ENCODE measurements around the gene MACF1. TPM values are rescaled to one million over a fixed set of nuclear protein-coding genes. Genes with fewer than 3 reads are reported as not detected.

Gene MACF1
- total RNA-seq, 1 experiment from 2014 or later, result 190 TPM

GRCh38 chr1:39317111-39317510 is 112.6 kb downstream of the MACF1 start:
- Histone ChIP-seq H3K9me3 (ENCODE audit: control insufficient read depth, low read depth, low read length) (no peaks in the 10 kb centered on the region), H3K4me1 (ENCODE audit: insufficient read depth, low read length) (no peaks in the 10 kb centered on the region), H3K23ac (ENCODE audit: insufficient read length, low read depth, low read length) (no peak overlapping the region), H4K20me1 (ENCODE audit: control insufficient read depth, insufficient read depth, insufficient read length) (no peaks in the 10 kb centered on the region), H3K9ac (ENCODE audit: extremely low read depth, insufficient read length, low read length) (no peak overlapping the region), H4K91ac (ENCODE audit: insufficient read length, low read depth, low read length) (no peak overlapping the region), H3K18ac (ENCODE audit: insufficient read length, low read depth, low read length) (no peak overlapping the region), H3K23me2 (ENCODE audit: insufficient read length, low read depth, low read length, poor library complexity, severe bottlenecking) (no peaks in the 10 kb centered on the region), H2BK5ac (ENCODE audit: insufficient read length, low read length) (no peak overlapping the region), H3K56ac (ENCODE audit: insufficient read length, low read depth, low read length) (no peak overlapping the region), H3K27ac (ENCODE audit: insufficient read length, low read depth, low read length) (no peak overlapping the region), H2BK12ac (ENCODE audit: insufficient read length, low read depth, low read length) (no peak overlapping the region), H3K4me2 (ENCODE audit: insufficient read depth, insufficient read length, low read length) (no peak overlapping the region), H2BK120ac (ENCODE audit: low read depth, low read length, poor library complexity, severe bottlenecking) (no peak overlapping the region), H2AFZ (ENCODE audit: low read length) (no peak overlapping the region), H3K4ac (ENCODE audit: low read depth, low read length) (no peak overlapping the region), H2AK5ac (ENCODE audit: insufficient read length, low read length) (no peak overlapping the region), H2BK15ac (ENCODE audit: low read depth, low read length) (no peak overlapping the region), H3T11ph (ENCODE audit: low read length) (no peak overlapping the region), H3K79me1 (ENCODE audit: insufficient read depth, low read depth, low read length, poor library complexity, severe bottlenecking) (no peaks in the 10 kb centered on the region), H2BK20ac (ENCODE audit: low read depth, low read length, poor library complexity, severe bottlenecking) (no peak overlapping the region), H3K14ac (ENCODE audit: insufficient read depth, low read length) (no peak overlapping the region), H3K79me2 (ENCODE audit: insufficient read depth, low read length) (no peaks in the 10 kb centered on the region), H3K27me3 (ENCODE audit: insufficient read depth, low read length) (no peaks in the 10 kb centered on the region), H4K5ac (ENCODE audit: insufficient read length, low read depth, low read length) (no peak overlapping the region), H4K8ac (replicated peaks; ENCODE audit: insufficient read length, low read depth, low read length) (no peak overlapping the region)
- TF ChIP-seq CTCF (conservative IDR thresholded peaks at IDR 0.05), result no peak
- Mint-ChIP-seq H3K27ac (no peak overlapping the region), H3K4me1 (no peaks in the 10 kb centered on the region), H3K4me3 (no peak overlapping the region), H3K36me3 (ENCODE audit: insufficient read depth in 1 of 3, low read depth in 3 of 3) (peaks cover 18 to 63% (median 59%) of the 10 kb centered on the region in 3 experiments), H3K9me3 (no peaks in the 10 kb centered on the region), H3K27me3 (ENCODE audit: low read depth) (no peaks in the 10 kb centered on the region)
- no CpG with 5 or more reads among the region's 8 CpGs for WGBS (ENCODE audit: extremely low coverage, insufficient read length, low lambda C conversion rate)
- no peak for DNase-seq
